ENCODE results near the gene SART3.

- TF ChIP-seq RFX5 (IDR thresholded peaks at IDR 0.05; ENCODE audit: borderline replicate concordance, low read depth, low read length), result no peak
- no peak for TF ChIP-seq POLR2A (IDR thresholded peaks at IDR 0.05; ENCODE audit: control extremely low read depth in 1 of 2, low read depth in 2 of 2, low read length in 2 of 2)
- TF ChIP-seq POLR2AphosphoS5 (IDR thresholded peaks at IDR 0.05; ENCODE audit: low read depth, low read length), result no peak
- TF ChIP-seq CBX8 (IDR thresholded peaks at IDR 0.05; ENCODE audit: borderline replicate concordance, low read depth, low read length), result no peak
- no peak for TF ChIP-seq RBBP5 (IDR thresholded peaks at IDR 0.05; ENCODE audit: borderline replicate concordance, low read depth, low read length)
- no peak for TF ChIP-seq CTCF (IDR thresholded peaks at IDR 0.05; ENCODE audit: control extremely low read depth in 1 of 3, insufficient read depth in 1 of 3, low read depth in 1 of 3, low read length in 3 of 3)
- no peak for TF ChIP-seq ASH2L (IDR thresholded peaks at IDR 0.05; ENCODE audit: low read length)
- no peak for TF ChIP-seq SIN3A (conservative IDR thresholded peaks at IDR 0.05 in 1 of 2, IDR thresholded peaks at IDR 0.05 in 1 of 2; ENCODE audit: low read depth in 1 of 2, low read length in 2 of 2)
- no peak for TF ChIP-seq EZH2 (IDR thresholded peaks at IDR 0.05; ENCODE audit: low read depth, low read length, severe bottlenecking)
- TF ChIP-seq CREB1 (IDR thresholded peaks at IDR 0.05), result no peak
Measured at GRCh38 chr12:108473400-108474055, 87.4 kb downstream of the SART3 start.

All from H1 (cell line).